Stimulated activated CD8-positive, alpha-beta memory T cell treated with anti-CD3 and anti-CD28 coated beads, Interleukin-2, amount 100 ng/mL, for 48 hours (primary cell): ENCODE data around the gene PTPRR.

Source experiments
- DNase-seq, 2 donors: peaks; one replicate each; pipeline ENCODE4 v3.0.0-alpha.2; 2020; ENCODE audit warnings: low read depth in 2 of 2

PTPRR gene

DNA sequence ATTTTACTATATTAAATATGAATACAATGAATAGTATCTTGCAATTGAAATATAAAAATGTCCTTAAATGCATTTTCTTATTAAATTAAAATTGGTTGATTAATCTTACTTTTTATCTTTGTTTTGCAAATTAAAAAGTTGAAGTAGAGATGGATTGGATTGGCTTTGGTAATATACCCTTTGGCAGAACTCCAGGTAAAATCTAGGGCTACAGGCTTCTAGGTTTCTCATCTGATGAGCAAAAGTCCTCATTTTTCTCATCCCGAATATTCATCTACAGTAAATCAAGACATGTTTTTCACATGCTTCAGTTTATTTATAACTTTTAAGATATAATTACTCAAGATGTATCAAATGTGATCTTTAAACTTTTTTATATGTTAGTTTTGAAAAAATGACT lies 2.2 kb downstream of the PTPRR start:
- DNase-seq = no peak

DNA sequence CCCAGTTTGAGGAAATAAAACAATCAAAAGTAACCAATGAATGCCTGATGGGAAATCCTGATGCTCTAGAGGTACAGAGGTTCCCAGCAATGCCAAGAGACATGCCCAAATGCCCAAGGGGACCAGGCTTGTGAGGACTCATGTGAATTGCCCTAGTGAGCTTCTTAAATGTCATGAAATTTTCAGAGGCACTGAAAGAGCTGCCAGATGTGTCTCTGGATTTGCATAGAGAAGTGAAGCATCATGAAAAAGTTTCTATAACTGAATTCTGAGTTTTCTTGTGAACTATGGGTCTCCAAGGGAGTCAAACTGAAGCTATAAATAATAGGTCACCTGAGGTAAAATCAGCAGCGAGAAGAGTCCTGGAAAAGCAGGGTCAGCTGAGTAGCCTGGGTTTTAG lies 9.9 kb downstream of the PTPRR start:
- no peak for DNase-seq

DNA sequence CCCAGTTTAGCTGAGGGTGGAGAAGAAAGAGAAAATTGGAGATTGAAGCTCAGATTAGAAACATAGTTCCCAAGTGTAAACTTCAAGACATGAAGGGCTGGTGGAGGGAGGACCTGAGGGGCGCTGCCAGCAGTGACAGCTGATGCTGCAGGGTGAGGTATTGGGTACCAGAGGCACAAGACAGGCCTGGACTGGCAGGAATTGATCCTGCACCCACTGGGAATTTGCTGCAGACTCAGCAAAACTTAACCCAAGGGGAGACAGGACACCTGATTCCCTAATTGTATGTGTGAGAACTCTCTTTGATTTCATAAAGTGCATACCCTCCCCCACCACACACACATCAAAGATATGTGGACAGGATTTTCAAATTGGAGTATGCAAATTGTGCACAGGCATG lies 11.6 kb downstream of the PTPRR start:
- no peak for DNase-seq

DNA sequence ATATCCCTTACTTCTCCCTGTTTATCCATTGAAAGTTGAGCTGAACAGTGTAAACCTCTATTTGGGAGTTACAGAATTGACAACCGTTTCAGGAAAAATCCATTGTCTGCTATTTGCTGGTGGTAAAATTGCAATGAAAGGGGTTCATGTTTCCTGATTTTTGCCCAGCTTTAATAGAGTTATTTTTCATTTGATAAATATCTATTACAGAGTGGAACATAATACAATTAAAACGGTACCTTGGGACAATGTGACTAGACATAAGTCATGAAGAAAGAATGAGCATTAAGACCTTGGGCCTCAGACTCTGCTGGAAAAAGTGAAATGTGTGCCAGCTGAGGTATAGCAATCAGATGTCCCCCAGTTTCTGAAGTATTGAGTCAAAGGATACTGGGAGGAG lies 13.1 kb downstream of the PTPRR start:
- DNase-seq = no peak

DNA sequence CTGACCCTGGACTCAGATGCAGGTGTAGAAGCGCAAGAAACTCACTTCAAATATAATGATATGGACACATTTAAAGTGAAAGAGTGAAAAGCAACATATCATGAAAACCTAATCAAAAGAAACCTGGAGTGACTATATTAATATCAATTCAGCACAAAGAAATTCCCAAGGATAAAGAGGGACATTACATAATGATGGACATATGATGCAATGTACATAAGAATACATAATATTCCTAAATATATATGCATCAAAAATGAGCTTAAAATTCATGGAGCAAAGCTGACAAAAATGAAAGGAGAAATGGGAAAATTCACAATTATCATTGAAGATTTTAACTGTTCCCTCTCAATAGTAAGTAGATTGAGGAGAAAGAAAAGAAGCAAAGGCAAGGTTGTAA lies 24.6 kb downstream of the PTPRR start:
- no peak for DNase-seq

DNA sequence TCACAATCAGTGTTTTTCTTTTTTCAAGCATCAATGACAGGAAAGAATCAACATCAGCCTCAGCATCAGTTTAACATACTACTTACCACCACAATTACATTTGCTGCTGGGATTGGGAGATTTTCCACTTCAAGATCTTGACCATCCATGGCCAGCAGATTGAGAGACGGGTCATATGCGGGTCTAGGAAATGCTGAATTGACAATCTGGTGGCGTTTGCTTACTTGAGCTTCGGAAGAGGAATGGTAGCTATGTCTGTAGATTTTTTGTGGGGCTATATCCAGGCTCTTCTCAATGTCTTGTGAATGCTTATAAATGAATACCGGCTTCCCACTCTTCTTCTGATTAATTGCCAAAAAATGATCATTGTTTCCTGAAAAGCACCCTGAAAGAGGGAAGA lies 27.9 kb downstream of the PTPRR start:
- DNase-seq = no peak

DNA sequence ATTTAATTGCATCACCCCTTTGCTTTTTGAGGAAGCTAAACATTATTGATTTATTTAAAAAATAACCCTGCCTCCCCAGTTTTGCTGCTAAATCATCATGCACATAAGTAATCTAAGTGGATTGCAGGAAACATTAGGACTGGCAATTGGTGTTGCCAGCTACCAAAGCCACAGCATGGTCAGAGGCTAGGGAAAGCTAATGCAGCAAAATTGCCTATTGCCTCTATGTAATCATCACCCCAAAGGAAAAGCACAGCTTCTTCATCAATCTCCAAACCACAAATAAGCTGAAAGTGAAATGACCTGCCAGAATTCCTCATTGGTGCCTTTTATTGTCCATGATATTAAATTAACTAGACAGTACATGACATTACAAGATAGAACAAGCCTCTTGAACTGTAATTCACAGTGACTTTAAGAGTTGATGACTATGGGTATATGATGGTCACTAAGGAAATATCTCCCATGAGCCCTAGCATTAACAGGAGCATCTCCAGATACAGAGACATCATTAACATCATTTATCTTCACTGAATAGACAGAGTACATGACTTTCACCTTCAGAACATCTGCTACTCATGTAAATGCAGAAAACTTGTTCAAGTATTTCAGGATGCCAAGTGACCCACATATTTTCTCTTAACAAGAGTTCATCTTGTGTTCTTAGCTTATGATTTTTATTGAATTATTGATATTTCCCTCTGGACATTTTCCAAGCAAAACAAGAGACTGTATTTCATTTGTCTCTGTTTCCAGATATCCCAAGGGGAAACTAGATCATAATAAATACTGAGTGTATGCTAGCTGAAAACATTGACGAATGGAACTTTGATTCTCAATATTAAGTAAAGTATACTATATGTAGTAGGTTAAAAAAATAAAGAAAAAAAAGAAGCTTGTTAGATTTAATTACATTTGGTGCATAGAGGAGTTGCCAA lies 29.4 kb downstream of the PTPRR start:
- no peak for DNase-seq

DNA sequence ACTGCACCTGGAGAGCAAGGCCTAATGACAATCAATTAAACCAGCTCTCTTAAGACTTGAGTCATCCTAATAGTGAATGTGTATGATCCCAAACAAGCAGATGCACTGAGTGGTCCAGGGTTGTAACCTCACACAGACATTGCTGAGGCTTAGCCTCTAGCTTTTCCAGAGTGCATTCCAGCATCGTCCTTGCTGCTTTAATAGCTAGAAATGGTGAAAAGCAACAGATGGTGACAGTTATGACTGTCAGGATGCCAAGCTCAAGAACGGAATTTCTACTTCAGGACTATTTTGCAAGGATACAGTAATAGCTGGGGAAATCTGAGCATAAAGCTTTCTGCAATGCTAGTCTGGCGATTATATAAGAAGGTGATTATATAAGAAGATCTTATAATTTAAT lies 34.6 kb downstream of the PTPRR start:
- no peak for DNase-seq

DNA sequence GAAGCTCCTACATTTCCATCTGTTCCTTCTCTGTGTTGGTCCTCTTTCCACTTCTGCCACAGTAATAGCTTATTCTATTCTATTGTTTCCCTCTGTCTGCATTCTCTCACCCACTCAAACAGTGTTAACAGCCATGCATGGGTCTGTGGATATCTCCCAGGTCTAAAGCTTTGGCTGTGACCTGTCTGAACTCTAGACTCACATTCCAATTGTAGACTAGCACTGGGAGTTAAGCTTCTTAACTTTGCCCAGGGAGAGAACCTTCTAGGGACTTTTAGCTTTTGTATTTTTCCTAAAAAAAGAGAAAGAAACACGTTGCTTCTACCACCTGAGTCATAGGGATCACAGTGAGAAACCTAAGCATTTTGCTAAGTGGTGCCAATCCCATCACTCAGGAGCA lies 36.7 kb downstream of the PTPRR start:
- DNase-seq = no peak

DNA sequence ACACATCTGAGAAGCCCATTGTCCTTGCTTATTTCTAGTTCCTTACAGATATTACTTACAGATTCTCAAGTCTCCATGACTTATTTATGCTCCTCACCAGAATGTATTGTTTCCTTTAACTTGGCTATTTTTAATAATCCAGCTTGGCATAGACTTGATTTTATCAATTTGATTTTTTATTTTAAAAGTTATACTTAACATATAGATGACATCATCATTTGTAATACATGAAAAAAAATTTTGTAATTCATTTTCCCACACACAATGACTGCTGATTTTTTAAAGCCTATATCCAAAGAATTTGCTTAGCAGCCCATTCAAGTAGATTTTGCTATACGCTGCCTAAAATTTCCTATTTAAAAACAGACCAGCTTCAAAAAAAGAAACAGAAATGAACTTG lies 39.8 kb downstream of the PTPRR start:
- DNase-seq = no peak

DNA sequence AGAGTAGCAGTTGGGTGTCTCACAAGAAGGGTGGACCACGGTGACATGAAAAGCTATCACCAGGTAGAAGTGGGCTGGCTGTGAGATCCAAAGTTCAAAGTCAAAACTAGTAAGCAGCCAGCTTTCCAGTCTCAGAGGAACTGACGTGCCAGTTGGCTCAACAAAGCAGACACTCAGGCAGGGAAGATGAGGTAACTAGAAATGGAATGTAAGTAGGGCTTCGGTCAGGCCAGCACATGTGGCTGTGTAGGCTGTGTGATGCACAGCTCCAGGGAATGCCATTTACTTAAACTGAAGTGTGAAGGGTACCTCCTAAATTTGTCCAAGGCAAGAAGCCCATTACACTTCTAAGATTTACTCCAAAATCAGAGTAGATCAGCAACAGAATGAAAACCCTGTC lies 43.6 kb downstream of the PTPRR start:
- DNase-seq = no peak

DNA sequence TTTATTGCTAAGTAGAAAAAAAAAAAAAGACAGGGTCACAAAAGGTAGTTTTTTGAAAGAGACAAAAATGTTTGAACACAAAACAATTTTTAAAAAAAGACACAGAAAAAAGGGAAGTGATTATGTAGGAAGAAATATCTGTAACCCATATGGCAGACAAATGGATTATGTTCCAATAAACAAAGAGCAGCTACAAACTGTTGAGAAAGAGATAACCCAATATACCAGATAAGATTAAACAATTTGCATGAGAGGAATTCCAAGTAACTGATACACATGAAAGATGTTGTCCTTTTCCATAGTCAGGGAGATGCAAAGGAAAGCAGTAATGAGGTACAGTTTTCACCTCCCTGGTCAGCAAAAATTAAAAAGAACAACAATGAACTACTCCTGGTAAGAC lies 44.9 kb downstream of the PTPRR start:
- no peak for DNase-seq

DNA sequence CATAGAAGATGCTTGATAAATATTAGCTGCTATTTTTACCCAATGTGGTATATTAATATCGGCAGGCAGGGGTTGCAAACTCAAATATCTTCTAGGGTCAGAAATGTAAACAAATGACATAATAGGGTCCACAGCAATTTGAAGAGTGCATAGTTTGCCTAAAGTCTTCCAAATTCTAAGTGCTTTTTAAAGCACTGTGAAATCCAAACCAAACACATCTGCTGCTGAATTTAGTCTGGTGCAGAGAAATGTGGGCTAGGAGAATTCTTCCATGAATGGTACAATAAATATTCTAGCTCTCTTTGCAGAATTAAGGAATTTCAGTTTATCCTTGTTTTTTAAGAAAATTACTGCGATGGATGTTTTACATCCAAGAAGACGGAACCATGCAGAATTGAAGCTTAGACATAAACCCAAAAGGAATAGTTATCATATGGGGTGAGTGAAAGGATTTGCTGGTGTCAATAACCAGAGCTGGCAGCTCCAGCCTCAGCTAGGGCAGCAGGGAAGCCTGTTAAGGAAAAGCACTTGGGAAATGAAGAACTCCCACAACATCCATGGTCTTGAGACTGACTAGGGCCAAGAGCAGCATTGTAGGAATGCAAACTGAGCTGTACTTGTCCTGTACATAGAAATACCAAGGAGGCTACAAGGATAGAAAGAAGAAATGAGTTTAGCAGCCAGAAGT lies 65.5 kb downstream of the PTPRR start:
- DNase-seq = no peak

DNA sequence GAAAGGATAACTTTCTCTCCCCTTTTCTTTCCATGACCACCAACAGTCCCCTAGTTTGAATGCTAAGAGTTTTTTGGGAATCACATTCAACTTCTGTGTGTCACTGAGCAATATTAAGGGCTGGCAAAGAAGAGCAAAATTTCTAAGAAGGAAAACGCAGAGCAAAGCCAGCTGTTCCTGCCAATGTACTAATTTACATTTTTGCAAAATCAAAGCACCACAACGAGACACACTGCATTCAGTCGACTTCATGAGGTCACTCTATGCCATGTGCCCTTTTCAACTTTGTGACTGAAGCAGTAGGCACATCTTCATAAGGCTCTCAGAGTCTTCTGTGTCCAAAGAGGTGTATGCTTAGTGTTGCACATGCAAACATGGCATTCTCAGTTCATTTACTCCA lies 66.4 kb downstream of the PTPRR start:
- no peak for DNase-seq

DNA sequence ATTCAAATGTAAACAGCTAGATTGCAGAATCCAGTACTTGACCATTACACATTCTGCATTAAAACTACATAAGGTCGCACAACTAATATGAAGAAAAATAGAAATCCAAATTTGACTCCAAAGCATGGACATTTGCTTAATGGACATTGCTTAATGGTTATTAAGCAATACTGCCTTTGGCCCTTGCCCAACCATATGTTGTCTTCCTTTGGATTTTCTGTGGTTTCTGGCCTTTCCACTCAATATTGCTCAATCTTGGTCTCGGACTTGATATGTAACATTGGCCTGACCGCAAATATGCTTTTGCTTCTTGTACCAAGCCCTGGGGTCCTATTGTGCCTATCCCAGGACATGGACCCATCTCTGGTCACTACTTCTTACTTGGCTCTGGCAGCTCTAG lies 67.2 kb downstream of the PTPRR start:
- DNase-seq = no peak

DNA sequence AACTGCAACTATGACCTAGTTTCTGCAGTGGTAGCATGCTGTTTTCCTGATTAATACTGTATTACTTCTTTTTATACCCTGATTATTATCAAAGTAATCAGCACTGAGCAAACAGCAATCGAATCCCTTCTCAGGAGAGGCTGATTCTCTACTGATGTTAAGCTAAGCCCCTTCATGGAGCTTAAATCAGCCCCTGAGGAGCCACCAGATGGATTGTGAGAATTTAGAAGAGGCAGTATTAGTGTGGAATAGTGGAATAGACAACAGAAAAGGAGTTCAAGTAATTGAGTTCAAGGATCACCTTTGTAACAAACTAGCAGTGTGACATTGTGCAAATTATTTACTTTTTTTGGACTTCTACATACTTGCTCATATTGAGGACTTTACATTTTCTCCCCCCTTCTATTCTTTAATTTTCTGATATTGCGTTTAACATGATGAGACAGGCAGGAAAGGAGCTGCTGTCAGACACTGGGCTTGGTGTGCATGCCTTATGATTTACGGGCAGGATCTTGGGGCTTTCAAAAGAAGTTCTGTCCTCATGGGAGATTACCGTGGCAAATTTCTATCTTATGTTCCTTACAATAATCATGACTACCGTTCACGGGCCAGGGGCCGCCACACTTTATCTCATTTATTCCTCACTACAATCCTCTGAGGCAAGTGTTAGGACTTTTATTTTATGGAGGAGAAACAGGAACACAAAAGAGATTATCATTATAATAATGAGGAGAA lies 68.0 kb downstream of the PTPRR start:
- no peak for DNase-seq

DNA sequence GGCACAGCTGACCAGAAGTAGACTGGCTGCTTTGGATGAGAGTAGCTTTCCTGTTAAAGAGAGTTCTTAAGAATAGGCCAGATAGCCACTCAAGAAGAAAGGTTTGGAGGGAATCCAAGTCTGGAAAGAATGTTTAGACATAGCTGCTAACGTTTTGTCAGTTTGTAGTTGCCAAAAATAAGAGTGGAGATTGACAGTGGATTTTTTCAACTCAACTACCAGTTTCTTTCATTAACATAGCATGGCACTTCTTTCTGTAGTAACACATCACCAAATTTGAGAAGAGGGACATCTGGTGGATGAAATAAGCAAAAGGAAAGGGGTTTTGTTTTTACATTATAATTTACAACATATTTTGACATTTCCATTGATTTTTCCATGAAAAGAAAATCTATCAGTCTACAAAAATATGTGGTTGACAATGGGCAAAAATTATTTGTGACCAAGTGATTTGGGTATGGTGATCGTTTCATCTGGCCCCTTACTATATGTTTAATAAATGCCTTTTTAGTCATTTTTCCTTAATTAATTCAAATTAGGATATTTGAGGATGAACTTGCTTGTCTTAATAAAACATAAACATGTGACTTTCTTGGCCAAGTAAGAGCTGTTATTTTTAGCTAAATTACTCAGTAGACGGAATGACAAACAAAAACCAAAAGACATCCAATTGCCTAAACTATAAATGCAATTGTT lies 71.1 kb downstream of the PTPRR start:
- DNase-seq = no peak

DNA sequence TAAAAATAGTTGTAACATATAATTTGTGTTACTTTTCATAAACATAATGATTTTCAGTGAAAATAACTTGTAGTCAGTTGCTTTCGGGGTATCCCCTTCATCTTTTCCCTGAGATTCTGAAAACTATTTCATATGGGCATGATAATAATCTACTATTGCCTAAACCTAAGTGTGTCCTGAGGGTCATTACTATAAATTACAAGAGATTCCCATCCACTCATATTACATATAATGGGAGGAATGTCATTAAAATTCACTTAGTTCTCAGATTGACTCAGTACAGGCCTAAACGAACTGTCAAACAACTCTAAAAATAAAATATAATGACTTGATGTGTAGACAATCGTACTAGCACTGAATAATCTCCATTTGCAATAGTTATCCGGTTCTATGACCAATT lies 72.7 kb downstream of the PTPRR start:
- DNase-seq = no peak

DNA sequence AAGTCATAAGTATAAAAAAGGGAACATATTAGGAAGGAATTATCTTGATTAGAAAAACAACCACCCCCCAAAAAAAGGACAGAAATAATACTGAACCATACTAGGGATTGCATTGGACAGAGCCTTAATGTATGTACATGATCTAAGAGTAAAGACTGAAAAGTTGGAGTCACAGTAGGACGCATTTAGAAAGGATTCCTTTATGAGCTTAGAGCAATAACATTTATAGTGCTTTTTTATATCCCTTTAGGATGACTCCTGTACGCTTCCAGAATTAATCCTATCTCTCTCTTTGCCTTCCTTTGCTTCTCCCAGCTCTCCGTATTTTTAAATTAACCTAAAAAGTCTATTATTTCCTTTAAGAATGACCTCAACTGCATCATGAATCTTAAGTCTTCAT lies 75.3 kb downstream of the PTPRR start:
- no peak for DNase-seq

DNA sequence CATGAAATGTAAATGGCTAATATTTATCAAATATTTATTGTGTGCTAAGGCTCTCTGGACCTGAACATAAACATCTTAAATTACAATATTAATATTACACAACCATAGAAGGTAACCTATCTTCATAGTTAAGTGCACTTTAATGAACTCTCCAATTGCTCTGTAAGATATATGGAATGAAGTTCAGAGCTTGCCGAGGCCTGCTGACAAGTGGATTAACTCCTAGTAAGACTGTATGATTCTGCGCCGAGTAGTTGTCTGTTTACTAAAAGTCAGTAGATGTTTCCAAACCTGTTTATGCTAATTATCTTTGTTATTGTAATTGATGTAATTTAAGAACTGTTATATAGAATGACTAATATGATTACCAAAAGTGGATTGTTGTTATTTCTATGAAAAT lies 77.2 kb downstream of the PTPRR start:
- DNase-seq = no peak

DNA sequence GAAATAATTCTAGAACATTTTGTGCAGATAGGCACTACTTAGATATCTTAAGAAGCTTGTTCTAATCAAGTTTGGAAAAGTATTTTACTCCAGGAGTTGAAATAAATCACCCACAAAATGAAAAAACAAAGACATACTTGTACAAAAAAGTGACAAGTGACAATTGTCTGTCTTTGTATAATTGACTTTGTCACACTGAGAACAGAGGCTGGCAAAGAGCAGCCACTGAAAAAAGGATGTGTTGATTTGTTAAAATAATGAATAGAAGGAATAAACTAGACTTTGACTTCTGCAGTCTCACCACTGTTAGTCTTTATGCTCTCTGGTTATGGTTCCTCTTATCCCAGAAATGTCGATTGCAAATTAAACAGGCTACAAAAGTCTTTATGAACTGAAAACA lies 77.6 kb downstream of the PTPRR start:
- DNase-seq = no peak

DNA sequence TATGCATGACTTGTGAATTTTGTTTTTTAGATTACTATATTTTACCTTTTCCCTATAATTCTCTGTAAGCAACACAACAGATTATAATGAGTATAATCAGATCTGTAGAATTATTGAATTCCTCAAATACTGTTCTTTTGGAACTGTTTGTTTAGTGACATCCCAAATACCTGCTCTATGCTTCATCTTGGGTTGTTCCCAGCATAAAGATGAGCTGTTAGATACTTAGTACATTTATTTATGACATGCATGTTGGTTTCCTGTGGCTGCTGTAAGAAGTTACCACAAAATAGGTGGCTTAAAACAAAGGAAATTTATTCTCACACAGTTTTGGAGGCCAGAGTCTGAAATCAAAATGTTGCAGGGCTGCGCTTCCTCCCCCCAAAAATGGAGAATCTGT lies 78.4 kb downstream of the PTPRR start:
- no peak for DNase-seq
